IgD-negative memory B cell (primary cell): ENCODE data around the gene R3HDM1. TPM values are rescaled to one million over a fixed set of nuclear protein-coding genes. Genes with fewer than 3 reads are reported as not detected.
"Not testable (repeated sequence)": the region's sequence is repeated elsewhere in the genome, so short reads cannot be mapped to it uniquely, and the experiment has no call there.

ENCODE experiments used
- H3K27ac Mint-ChIP-seq, 3 donors: one replicate each; pipeline ENCODE4 v1.8.0; 2020 to 2022; ENCODE audit warnings: mild to moderate bottlenecking in 3 of 3, mixed read lengths in 3 of 3, moderate library complexity in 1 of 3
- H3K27me3 Mint-ChIP-seq: one replicate; pipeline ENCODE4 v1.8.0; 2021; ENCODE audit warnings: mixed read lengths
- H3K36me3 Mint-ChIP-seq: one replicate; pipeline ENCODE4 v1.8.0; 2020; ENCODE audit warnings: mild to moderate bottlenecking, mixed read lengths
- H3K4me1 Mint-ChIP-seq, 3 donors: one replicate each; pipeline ENCODE4 v1.8.0; 2020 to 2022; ENCODE audit warnings: mixed read lengths in 3 of 3, mild to moderate bottlenecking in 1 of 3
- H3K4me3 Mint-ChIP-seq, 4 donors: one replicate each; pipeline ENCODE4 v1.8.0; 2020 to 2022; ENCODE audit warnings: mild to moderate bottlenecking in 4 of 4, mixed read lengths in 4 of 4, moderate library complexity in 3 of 4
- H3K9me3 Mint-ChIP-seq, 3 donors: one replicate each; pipeline ENCODE4 v1.8.0; 2020 to 2021; ENCODE audit warnings: mixed read lengths in 3 of 3, mild to moderate bottlenecking in 1 of 3
- polyA plus RNA-seq: library from polyadenylated mRNA; unstranded; fragments of 300-500 nt; fragmentation: Illumina TruSeq; gene quantifications from one replicate; pipeline ENCODE4 v1.2.3, GENCODE V29; 2021

The R3HDM1 gene
- polyA plus RNA-seq, 1 donor from 2014 or later: 18.1 TPM

DNA sequence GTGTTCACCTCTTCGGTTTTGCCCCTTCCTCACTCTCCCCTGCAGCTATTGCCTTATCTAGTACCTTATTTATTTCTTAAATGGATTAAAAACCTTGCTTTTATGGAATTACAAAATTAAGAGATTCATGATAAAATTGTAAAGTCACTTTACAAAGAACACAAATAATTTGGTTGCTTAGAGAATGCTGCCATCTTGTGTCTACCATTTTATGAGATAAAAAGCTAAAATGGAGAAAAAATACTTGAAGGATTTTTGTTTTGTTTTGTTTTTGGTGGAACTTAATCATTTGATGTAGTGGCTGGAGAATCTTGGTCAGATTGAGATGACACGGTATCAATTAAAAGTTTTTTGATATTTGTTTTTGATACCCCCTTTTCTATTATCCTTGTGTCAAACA is 69.6 kb downstream of the R3HDM1 start:
- peaks cover 2 to 10% (median 4%) of the 10 kb centered on the region in 3 donors for H3K4me1 Mint-ChIP-seq
- no peaks in the 10 kb centered on the region for H3K9me3 Mint-ChIP-seq
- H3K36me3 Mint-ChIP-seq: peaks cover 5% of the 10 kb centered on the region
- no peak overlapping the region for H3K27ac Mint-ChIP-seq
- H3K27me3 Mint-ChIP-seq: no peaks in the 10 kb centered on the region
- H3K4me3 Mint-ChIP-seq: no peak overlapping the region

DNA sequence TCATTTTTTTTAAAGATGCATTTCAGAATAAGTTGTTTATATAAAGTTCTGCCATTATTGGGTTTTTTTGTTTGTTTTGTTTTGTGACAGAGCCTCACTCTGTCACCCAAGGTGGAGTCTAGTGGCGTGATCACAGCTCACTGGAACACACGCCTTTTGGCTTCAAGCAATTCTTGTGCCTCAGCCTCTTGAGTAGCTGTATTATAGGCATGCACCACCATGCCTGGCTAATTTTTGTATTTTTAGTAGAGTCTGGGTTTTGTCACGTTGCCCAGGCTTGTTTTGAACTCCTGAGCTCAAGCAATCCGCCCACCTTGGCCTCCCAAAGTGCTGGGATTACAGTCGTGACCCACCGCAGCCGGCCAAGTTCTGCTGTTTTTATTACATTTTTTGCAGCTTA is 72.3 kb downstream of the R3HDM1 start:
- Mint-ChIP-seq H3K4me3 (no peak overlapping the region), H3K27ac (no peak overlapping the region), H3K4me1 (peaks cover 0 to 5% (median 4%) of the 10 kb centered on the region in 3 donors), H3K9me3 (no peaks in the 10 kb centered on the region), H3K36me3 (peaks cover 6% of the 10 kb centered on the region), H3K27me3 (no peaks in the 10 kb centered on the region)

DNA sequence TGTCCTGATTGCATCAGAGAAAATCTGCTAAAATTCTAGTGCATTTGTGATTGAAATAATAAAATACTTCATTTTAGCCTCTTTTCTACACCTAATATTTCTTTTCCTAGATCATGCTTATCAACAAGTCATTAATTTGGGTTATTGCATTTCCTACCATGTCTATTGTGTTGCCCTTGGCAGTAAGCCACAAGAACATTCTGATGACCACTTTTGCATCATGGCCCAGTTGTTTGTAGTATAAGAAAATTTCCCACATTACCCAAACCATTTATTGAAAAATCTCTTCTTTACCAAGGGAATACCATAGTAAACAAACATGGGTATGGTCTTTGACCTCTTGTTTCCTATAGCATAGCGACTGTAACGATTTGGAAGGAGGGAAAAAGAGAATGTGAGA is 76.3 kb downstream of the R3HDM1 start:
- H3K36me3 Mint-ChIP-seq: peaks cover 13% of the 10 kb centered on the region
- no peak overlapping the region for H3K27ac Mint-ChIP-seq
- H3K4me1 Mint-ChIP-seq: no peaks in the 10 kb centered on the region
- H3K27me3 Mint-ChIP-seq: no peaks in the 10 kb centered on the region
- H3K9me3 Mint-ChIP-seq: no peaks in the 10 kb centered on the region
- H3K4me3 Mint-ChIP-seq: no peak overlapping the region

DNA sequence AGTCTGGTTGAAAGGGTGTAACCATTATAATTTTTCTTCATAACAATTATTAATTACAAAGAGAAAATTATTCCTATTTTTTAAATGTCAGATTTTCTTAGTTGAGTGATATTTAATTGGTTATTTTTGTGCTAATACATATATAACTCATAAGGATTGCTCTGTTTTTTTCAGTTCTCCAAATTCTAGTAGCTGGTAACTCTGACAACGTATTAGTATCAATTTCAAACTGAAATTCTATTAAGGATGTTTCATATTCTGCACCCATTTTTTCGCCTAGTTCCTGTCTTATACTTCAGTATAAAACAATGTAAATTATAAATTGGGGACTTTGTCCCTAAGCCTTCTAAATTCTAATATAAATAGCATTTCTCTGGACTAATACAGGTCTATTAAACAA is 81.0 kb downstream of the R3HDM1 start:
- H3K4me3 Mint-ChIP-seq: no peak overlapping the region
- no peaks in the 10 kb centered on the region for H3K4me1 Mint-ChIP-seq
- H3K36me3 Mint-ChIP-seq: peaks cover 12% of the 10 kb centered on the region
- no peaks in the 10 kb centered on the region for H3K27me3 Mint-ChIP-seq
- no peaks in the 10 kb centered on the region for H3K9me3 Mint-ChIP-seq
- H3K27ac Mint-ChIP-seq: no peak overlapping the region

DNA sequence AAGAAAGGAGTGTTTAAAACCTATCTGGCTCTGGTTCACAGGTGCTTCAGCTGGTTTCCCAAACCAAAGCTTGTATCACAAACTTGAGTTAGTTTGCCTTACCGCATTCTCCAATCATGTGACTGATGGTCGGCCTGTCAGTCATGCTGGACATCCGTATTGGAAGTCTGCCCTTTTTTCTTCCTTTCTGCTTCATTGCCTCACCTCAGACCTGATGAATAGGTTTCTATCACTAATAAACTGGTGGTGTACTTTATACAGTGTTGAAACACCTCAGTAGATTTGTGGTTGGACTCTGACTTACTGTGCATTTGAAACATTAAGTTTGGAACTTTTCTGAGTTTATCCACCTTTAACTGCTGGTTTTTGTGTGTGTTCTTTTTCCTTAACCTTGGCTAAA is 84.1 kb downstream of the R3HDM1 start:
- H3K27me3 Mint-ChIP-seq: no peaks in the 10 kb centered on the region
- H3K4me3 Mint-ChIP-seq: no peak overlapping the region
- peaks cover 7% of the 10 kb centered on the region for H3K36me3 Mint-ChIP-seq
- H3K27ac Mint-ChIP-seq: no peak overlapping the region
- H3K4me1 Mint-ChIP-seq: no peaks in the 10 kb centered on the region
- no peaks in the 10 kb centered on the region for H3K9me3 Mint-ChIP-seq

DNA sequence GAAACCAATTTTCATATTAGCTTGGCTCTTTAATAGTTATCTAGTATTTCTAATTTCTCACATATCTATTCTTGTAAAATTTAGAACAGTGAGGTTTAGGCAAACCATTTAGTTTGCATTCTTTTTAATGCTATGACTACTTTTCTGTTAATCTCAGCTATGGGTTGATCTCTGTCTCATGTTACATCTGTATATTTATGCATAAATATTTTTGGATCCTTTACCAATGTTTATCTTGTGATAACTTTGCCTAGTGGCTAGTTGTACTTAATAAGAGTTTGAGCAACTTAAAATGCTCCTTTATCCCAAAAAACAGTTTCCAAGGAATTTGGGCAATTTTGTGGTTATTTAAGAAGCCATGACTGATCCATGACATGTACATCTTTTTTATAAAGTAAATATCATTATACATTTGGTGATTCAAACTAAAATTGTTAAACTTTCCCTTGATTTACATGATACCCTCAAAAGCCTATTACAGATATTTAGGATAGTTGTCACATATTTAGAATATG is 86.3 kb downstream of the R3HDM1 start:
- H3K9me3 Mint-ChIP-seq: no peaks in the 10 kb centered on the region
- no peaks in the 10 kb centered on the region for H3K27me3 Mint-ChIP-seq
- H3K27ac Mint-ChIP-seq: no peak overlapping the region
- H3K4me1 Mint-ChIP-seq: no peaks in the 10 kb centered on the region
- no peak overlapping the region for H3K4me3 Mint-ChIP-seq
- peaks cover 9% of the 10 kb centered on the region for H3K36me3 Mint-ChIP-seq

GRCh38 chr2:135620198-135620597 is 88.9 kb downstream of the R3HDM1 start:
- H3K4me3 Mint-ChIP-seq: no peak overlapping the region
- no peaks in the 10 kb centered on the region for H3K27me3 Mint-ChIP-seq
- peaks cover 12% of the 10 kb centered on the region for H3K36me3 Mint-ChIP-seq
- H3K4me1 Mint-ChIP-seq: peaks cover 0 to 1% (median 0%) of the 10 kb centered on the region in 3 donors
- no peak overlapping the region for H3K27ac Mint-ChIP-seq
- no peaks in the 10 kb centered on the region for H3K9me3 Mint-ChIP-seq

DNA sequence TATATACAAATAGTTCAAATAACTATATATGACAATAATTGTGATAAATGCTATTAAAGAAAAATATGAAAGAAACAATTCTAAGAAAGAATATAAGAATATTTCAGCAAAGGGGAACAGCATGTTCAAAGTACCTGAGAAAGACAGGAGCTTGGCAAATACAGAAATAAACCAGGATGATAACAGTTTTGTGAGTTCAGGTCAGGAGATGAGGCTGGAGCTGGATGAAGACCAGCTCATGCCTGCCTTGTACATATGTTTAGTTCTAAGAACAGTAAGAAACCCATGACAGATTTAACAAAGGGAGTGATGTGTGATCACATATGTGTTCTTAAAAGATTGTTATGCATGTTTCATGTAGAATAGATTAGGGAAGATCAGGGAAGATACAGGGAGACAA is 98.2 kb downstream of the R3HDM1 start:
- Mint-ChIP-seq H3K4me3 (no peak overlapping the region), H3K27me3 (no peaks in the 10 kb centered on the region), H3K36me3 (peaks cover 6% of the 10 kb centered on the region), H3K27ac (no peak overlapping the region), H3K4me1 (no peaks in the 10 kb centered on the region), H3K9me3 (no peaks in the 10 kb centered on the region)

GRCh38 chr2:135630034-135630433 is 98.8 kb downstream of the R3HDM1 start:
- not testable (repeated sequence) for H3K27ac Mint-ChIP-seq, H3K9me3 Mint-ChIP-seq

GRCh38 chr2:135630488-135630887 is 99.2 kb downstream of the R3HDM1 start:
- Mint-ChIP-seq H3K4me3 (no peak overlapping the region), H3K9me3 (no peaks in the 10 kb centered on the region), H3K4me1 (no peaks in the 10 kb centered on the region), H3K27me3 (no peaks in the 10 kb centered on the region), H3K27ac (no peak overlapping the region), H3K36me3 (peaks cover 5% of the 10 kb centered on the region)

More at GRCh38 chr2:135630034-135630433, 98.8 kb downstream of the R3HDM1 start:
- H3K4me1 Mint-ChIP-seq, H3K4me3 Mint-ChIP-seq, H3K27me3 Mint-ChIP-seq, H3K36me3 Mint-ChIP-seq: not testable (repeated sequence)

- H3K27ac Mint-ChIP-seq: no peak overlapping the region
- no peaks in the 10 kb centered on the region for H3K27me3 Mint-ChIP-seq
- H3K4me1 Mint-ChIP-seq: peaks cover 0 to 4% (median 2%) of the 10 kb centered on the region in 3 donors
- H3K36me3 Mint-ChIP-seq: peaks cover 7% of the 10 kb centered on the region
- no peak overlapping the region for H3K4me3 Mint-ChIP-seq
- no peaks in the 10 kb centered on the region for H3K9me3 Mint-ChIP-seq
Measured at GRCh38 chr2:135633582-135633981, 102.3 kb downstream of the R3HDM1 start.

GRCh38 chr2:135635212-135635835 is 104.0 kb downstream of the R3HDM1 start:
- H3K4me3 Mint-ChIP-seq: no peak overlapping the region
- no peak overlapping the region for H3K27ac Mint-ChIP-seq
- H3K27me3 Mint-ChIP-seq: no peaks in the 10 kb centered on the region
- H3K9me3 Mint-ChIP-seq: no peaks in the 10 kb centered on the region
- H3K36me3 Mint-ChIP-seq: peaks cover 4% of the 10 kb centered on the region
- peaks cover 0 to 4% (median 2%) of the 10 kb centered on the region in 3 donors for H3K4me1 Mint-ChIP-seq

DNA sequence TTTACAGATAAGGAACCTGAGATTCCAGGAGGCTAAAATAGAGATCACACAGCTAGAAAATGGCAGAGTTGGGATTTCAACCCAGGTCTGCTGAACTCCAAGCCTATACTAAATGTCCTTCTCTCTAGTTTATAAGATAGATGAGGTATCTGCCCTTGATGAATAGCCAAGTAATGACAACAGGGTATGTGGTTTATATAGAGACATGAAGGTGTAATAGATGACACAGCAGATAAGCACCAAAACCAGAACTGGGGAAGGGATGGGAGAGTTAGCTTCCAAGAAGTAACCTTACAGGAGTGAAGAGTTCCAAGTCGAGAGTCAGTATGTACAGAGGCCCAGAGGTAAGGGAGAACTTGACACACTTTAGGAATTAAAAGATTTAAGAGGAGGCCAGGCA is 105.7 kb downstream of the R3HDM1 start:
- H3K9me3 Mint-ChIP-seq: no peaks in the 10 kb centered on the region
- peaks cover 0 to 4% (median 2%) of the 10 kb centered on the region in 3 donors for H3K4me1 Mint-ChIP-seq
- peaks cover 2% of the 10 kb centered on the region for H3K36me3 Mint-ChIP-seq
- no peaks in the 10 kb centered on the region for H3K27me3 Mint-ChIP-seq
- no peak overlapping the region for H3K27ac Mint-ChIP-seq
- H3K4me3 Mint-ChIP-seq: no peak overlapping the region

DNA sequence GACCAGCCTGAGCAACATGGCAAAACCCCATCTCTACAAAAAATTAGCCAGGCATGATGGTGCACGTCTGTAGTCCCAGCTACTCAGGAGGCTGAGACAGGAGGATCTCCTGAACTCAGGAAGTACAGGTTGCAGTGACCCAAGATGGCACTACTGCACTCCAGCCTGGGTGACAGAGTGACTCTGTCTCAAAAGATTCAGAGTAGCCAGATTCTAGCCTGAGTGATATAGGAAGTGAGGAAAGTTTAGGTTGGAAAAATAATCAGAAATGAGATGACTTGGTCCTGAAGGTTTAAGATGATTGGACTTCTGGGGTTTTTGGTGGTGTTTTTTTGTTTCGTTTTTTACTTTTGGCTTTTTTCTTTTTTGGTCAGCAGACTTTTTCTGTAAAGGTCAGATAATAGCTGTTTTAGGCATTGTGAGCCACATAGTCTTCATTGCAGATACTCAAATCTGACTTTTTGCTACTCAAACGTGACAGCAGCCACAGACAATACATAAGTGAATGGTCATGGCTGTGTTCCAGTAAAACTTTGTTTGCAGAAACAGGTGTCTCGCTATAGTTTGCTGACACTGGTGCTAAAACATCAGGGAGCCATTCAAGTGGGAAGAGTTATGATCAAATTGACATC is 106.3 kb downstream of the R3HDM1 start:
- Mint-ChIP-seq H3K27ac (no peak overlapping the region), H3K27me3 (no peaks in the 10 kb centered on the region), H3K4me1 (peaks cover 0 to 4% (median 2%) of the 10 kb centered on the region in 3 donors), H3K4me3 (no peak overlapping the region), H3K36me3 (peaks cover 2% of the 10 kb centered on the region), H3K9me3 (no peaks in the 10 kb centered on the region)

GRCh38 chr2:135638825-135639224 is 107.5 kb downstream of the R3HDM1 start:
- Mint-ChIP-seq H3K9me3 (no peaks in the 10 kb centered on the region), H3K36me3 (peaks cover 2% of the 10 kb centered on the region)

More at GRCh38 chr2:135638825-135639224, 107.5 kb downstream of the R3HDM1 start:
- Mint-ChIP-seq H3K27me3 (no peaks in the 10 kb centered on the region), H3K27ac (no peak overlapping the region), H3K4me3 (no peak overlapping the region), H3K4me1 (peaks cover 0 to 4% (median 2%) of the 10 kb centered on the region in 3 donors)
